Skeletal muscle cell (primary cell): ENCODE measurements around the gene SS18L1.
"Not testable (repeated sequence)": the region's sequence is repeated elsewhere in the genome, so short reads cannot be mapped to it uniquely, and the experiment has no call there.

Experiments
- DNase-seq: peaks from one replicate; pipeline ENCODE4 v3.0.0-alpha.2; 2010; ENCODE audit warnings: low read depth
- H3K4me3 ChIP-seq: 2 replicates; pipeline ENCODE4 v1.5.1; 2011; ENCODE audit warnings: low read depth, mild to moderate bottlenecking, control low read depth, low read length, moderate library complexity

Gene SS18L1

DNA sequence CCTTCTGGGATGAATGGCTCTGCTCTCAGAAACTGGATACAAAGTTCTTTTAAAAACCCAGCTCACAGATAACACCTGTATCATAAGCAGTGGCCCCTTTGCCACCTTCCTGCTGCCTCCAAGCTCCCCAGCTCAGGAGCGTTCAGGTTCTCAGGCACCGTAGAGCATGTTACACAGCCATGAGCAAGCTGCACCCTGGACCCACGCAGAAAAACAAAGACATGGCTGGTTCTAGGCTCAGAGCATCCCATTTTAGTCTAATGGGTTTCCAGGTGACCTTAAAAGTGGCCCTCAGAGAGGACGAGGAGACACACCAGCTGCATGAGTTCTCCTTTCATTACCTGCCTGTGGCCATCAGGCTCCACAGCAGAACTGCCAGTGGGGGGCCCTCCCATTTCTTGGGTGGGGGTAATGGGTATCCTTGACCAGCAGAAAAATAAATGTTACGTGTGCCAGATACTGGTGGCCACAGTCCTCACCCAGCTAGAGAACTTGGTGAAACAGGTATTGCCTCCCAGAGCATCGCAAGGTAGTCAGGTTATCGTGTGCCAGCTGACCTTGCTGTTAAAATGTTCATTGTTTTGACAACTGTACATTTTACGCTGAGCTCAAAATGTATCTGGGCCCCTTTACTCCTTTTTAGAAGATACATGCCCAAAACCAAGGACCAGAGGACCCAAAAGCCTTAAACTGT is 7.8 kb upstream of the SS18L1 start:
- no peak overlapping the region for H3K4me3 ChIP-seq
- no peak for DNase-seq

DNA sequence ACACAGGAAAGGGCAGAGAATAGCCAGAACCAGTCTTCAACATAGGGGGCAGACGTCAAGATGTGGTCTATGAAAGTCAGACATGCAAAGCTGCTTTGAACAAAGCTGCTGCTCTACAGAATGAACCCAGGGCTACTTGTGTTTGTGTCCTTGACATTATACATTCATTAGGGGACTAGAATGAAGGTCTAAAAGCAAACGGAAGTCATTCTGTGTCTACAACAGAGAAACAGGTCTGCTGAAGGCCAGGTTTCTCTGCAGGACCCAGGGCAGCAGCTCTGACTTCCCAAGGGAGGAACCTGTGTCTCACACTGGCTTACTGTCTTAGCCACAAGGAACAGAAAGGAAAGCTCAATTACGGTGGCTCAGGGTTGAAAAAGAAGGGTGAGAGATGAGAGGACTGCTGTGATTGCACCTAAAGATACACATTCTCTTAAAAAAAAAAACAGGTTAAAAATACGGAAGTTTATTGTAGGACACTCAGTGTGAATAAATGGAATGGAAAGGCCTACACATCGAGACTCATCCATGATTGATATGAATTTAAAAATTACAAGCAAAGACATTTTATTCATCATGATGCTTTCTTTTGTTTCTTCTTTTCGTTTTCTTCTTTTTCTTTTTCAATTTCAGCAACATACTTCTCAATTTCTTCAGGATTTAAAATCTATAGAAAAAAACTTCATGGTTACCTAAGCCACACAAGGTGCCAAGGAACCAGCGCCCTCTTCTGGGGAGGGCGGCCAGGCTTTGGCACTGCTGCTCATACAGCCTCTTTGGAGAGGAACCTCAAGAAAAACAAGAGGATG is 7.1 kb upstream of the SS18L1 start:
- DNase-seq, result no peak
- H3K4me3 ChIP-seq, result no peak overlapping the region

- no peak overlapping the region for H3K4me3 ChIP-seq
- DNase-seq, result no peak
Observed at GRCh38 chr20:62137092-62137384, 6.5 kb upstream of the SS18L1 start.

DNA sequence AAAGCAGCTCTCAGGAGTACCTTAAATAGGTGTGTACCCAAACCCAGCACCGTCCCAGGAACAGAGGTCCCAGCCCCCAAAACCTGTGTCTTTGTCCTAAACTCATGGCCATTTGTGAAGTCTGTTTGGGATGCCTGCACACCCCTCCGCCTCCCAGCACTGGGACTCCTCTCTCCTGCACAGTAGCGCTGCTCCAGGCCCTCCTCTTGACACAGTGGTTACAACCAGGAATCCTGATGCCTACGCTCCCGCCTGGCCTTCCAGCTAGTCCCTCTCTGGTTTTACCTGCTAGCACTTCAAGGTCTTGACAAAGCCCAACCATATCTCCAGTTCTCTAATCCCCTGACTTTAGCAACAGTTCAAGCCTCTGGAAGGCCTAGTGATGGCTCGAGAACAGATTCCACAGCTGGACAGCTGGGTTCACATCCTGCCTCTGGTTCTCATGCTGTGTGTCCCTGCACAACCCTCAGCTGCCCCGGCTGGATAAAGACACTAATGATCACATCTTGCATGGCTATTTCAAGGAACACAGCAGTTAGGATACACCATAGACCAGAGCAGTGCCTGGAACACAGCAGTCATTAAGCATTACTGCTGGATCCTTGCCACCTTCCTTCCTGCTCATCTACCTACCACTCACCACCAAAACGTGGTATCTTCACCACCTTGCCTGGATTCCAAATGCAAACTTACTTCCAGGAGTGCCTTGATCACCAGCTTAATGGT is 5.9 kb upstream of the SS18L1 start:
- H3K4me3 ChIP-seq, result no peak overlapping the region
- DNase-seq, result no peak

DNA sequence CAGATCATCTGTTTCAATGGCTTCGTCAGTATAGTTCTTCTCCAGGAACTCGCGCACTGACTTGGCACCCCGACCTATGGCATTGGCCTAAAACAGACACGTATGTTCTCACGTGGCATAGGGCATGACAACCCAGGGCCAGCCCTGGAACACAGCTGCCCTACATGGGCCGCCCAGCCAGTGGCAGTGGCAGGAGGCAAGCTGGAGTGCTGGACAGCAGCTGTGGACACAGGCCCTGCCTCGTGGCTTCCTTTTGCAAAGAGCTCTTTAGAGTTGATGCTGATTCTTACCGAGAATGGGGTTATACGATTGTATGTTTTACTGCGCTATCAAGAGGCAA is 5.4 kb upstream of the SS18L1 start:
- H3K4me3 ChIP-seq, result no peak overlapping the region
- no peak for DNase-seq

DNA sequence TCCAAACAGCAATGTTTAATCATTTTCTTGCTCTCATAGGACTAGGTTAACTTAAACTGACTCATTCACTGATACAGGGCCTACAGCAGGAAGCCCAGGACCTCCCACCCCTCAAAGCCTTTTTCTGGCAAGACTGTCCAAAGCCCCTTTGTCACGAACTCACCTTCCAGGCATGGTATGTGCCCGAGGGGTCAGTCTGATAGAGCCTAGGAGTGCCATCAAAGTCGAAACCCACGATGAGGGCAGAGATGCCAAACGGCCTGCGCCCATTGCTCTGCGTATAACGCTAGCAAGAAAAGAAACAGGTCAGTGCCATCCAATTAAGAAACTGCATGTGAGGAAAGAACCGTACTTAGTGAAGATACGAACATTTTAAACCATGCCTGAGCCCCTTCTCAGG is 4.7 kb upstream of the SS18L1 start:
- DNase-seq, result no peak
- H3K4me3 ChIP-seq, result no peak overlapping the region

- H3K4me3 ChIP-seq, result no peak overlapping the region
- DNase-seq, result no peak
Observed at GRCh38 chr20:62139636-62140035, 3.9 kb upstream of the SS18L1 start.

GRCh38 chr20:62141043-62141396 is 2.5 kb upstream of the SS18L1 start:
- DNase-seq, result no peak
- no peak overlapping the region for H3K4me3 ChIP-seq

GRCh38 chr20:62141397-62142251 is 1.9 kb upstream of the SS18L1 start:
- DNase-seq, result no peak
- H3K4me3 ChIP-seq, result peak overlapping the region; percentile 78

DNA sequence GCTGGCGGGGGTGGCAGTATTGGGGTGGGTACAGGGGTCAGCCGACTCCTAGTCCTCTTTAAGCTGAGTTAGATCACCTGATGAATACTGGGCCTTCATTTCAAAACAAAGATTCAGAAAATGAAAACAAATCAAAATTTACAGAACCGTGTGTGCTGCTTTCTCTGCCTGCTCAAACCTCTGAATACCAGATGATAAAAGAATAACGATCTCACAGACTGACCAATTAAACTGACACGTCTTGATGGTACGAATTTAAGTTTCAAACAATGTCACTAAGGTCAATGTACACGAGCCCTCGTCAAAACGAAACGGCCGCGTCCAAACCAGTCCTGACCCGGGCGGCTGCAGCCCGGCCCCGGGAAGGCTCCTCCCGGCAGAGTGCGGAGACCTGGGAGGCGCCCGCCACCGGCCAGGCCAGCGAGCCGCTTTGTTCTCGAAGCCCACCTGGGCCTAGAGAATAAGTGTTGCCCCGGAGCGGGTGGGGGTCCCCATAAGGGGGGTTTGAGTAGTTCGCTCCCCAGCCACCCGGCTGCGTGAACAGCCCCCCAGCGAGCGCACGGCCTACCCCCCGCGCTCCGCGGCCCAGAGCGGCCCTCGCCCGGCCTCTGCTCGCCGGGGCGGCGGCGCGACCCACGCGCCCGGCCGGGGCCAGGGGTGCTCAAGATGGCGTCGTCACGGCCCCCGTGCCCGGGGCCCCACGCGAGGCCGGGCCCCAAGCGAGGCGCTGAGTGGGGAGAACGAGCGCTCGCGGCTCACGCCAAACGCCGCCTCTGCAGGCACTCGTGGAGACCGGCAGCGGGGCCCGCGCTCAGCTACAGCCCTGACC is 1.1 kb upstream of the SS18L1 start:
- no peak for DNase-seq
- peak overlapping the region; percentile 78 for H3K4me3 ChIP-seq

DNA sequence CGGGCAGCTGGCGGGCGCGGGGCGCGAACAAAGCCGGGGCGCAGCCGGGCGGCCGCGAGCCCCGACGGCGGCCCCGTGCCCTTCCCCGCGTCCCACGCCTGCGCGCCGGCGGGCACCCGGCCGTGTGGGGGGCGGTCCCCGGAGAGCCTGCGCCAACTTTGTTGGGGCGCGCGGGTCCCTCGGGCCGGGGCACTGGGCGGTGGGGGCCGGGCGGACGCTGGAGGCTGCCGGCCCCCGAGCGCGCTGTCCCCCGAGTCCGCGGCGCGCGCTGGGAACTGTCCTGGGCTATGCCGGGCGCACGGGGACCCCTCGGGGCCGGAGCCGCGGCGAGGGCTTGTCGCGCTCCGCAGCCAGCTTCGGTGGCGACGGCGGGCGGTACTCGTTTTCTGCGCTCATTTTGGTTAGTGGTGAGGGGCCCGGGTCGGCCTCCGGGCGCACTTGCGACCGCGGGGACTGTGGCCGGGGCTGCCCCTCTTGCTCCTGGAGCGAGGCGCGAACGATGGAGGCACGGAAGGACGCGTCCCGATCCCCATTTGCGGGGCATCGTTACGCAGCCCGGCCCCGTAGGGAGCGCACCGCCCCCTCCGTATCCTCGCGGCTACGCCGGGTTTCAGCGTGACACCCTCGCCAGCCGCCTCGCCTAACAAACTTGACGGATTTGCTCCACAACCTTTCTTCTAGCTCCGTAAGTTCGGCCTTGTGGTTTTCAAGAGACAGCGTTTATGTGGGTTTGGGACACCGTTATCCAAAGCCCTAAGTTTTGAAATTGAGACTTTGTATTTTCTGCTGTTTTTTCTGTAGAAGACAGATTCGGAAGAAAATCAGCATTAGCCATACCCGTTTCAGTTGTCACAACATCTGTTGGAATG is 622 bp downstream of the SS18L1 start:
- DNase-seq, result no peak

GRCh38 chr20:62145688-62146018 is 2.1 kb downstream of the SS18L1 start:
- DNase-seq, result no peak
- no peak overlapping the region for H3K4me3 ChIP-seq

More for the DNA sequence above, 622 bp downstream of the SS18L1 start:
- H3K4me3 ChIP-seq, result peak overlapping the region; percentile 78

- no peak for DNase-seq
- no peak overlapping the region for H3K4me3 ChIP-seq
Observed at GRCh38 chr20:62146019-62146755, 2.6 kb downstream of the SS18L1 start.

GRCh38 chr20:62147125-62147524 is 3.6 kb downstream of the SS18L1 start:
- no peak overlapping the region for H3K4me3 ChIP-seq
- no peak for DNase-seq

GRCh38 chr20:62147528-62147927 is 4.0 kb downstream of the SS18L1 start:
- no peak overlapping the region for H3K4me3 ChIP-seq
- DNase-seq, result no peak

DNA sequence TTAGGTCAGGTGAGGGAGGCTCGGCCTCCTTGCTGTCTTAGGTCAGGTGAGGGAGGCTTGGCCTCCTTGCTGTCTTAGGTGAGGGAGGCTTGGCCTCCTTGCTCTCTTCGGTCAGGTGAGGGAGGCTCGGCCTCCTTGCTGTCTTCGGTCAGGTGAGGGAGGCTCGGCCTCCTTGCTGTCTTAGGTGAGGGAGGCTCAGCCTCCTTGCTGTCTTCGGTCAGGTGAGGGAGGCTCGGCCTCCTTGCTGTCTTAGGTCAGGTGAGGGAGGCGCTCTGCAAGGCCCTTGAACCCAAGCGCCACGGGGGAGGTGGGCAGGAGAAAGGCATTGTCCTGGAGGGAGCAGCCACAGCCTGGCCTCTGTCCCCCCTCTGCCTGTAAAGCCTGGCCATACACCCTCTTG is 4.8 kb downstream of the SS18L1 start:
- not testable (repeated sequence) for DNase-seq, H3K4me3 ChIP-seq

DNA sequence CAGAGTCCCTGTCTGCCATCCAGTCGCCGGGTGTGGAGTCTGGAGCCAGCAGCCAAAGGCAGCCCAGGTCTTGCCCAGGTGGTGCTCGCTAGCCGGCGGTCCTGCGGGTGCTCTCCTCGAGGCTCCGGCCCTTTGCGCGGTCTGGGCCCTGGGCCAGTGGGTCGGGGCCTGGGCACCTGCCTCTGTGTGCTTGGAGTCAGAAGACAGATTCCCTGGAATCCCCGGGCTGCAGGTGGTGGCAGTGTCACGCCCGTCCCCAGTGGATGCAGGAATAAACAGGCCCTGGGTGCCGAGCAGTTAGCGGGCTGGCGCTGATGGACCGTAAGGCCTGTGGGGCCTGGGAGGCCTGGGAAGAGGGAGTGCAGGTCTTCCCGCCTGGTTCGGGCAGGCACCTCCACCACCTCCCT is 5.3 kb downstream of the SS18L1 start:
- H3K4me3 ChIP-seq, result no peak overlapping the region
- DNase-seq, result no peak
